ENCODE results near the gene PITX2. TPM values are rescaled to one million over a fixed set of nuclear protein-coding genes. Genes with fewer than 3 reads are reported as not detected.

PITX2 gene
- polyA plus RNA-seq, 1 donor (not counting 4 experiments of a cell fraction or from before 2014, with no cell fraction given), result not detected

- no peak overlapping the region for H3K9ac ChIP-seq (ENCODE audit: control insufficient read depth, extremely low read depth, insufficient read depth, low read length)
- peaks cover 91% of the 10 kb centered on the region for H3K27me3 ChIP-seq (ENCODE audit: control insufficient read depth, extremely low read depth, insufficient read depth, low read length)
- H3K4me2 ChIP-seq (ENCODE audit: control insufficient read depth, extremely low read depth, insufficient read depth, low read depth, low read length), result no peak overlapping the region
- H3K27ac ChIP-seq (ENCODE audit: control insufficient read depth, insufficient read depth, low read length), result no peak overlapping the region
- H3K4me3 ChIP-seq (ENCODE audit: control insufficient read depth in 2 of 3, extremely low read depth in 1 of 3, insufficient read depth in 2 of 3, low read depth in 1 of 3, low read length in 3 of 3), result no peak overlapping the region
- no peaks in the 10 kb centered on the region for H3K36me3 ChIP-seq (ENCODE audit: control insufficient read depth in 2 of 2, extremely low read depth in 1 of 2, insufficient read depth in 2 of 2, low read length in 2 of 2)
- H3K9me3 ChIP-seq (ENCODE audit: control insufficient read depth, low read depth, low read length), result peaks cover 2% of the 10 kb centered on the region
- H3K9me1 ChIP-seq (ENCODE audit: control insufficient read depth, extremely low read depth, insufficient read depth, low read length), result no peaks in the 10 kb centered on the region
- no peak for TF ChIP-seq EZH2 (IDR thresholded peaks at IDR 0.05; ENCODE audit: low read length)
- TF ChIP-seq CTCF (optimal IDR thresholded peaks at IDR 0.05 in 1 of 3, IDR thresholded peaks at IDR 0.05 in 1 of 3, conservative IDR thresholded peaks at IDR 0.05 in 1 of 3; ENCODE audit: extremely low read depth in 1 of 3, insufficient read depth in 2 of 3, low read length in 3 of 3), result no peak
- FAIRE-seq (no peak), DNase-seq (ENCODE audit: low read depth, low spot score) (no peak)
- dilution Hi-C loops (cut with MboI; ENCODE audit: extremely low pct_ligation_motif_present, low sequenced_read_pairs), result loop anchor here (25.0 kb wide), 1 partner anchor 329 kb away; no protein-coding TSS in a partner anchor
- H4K20me1 ChIP-seq (ENCODE audit: control insufficient read depth, extremely low read depth, insufficient read depth, low read length), result no peaks in the 10 kb centered on the region
- H2AFZ ChIP-seq (ENCODE audit: control insufficient read depth, low read length), result no peak overlapping the region
- no peaks in the 10 kb centered on the region for H3K79me2 ChIP-seq (ENCODE audit: control insufficient read depth, insufficient read depth, low read length)
- no peaks in the 10 kb centered on the region for H3K4me1 ChIP-seq (ENCODE audit: control insufficient read depth, extremely low read depth, insufficient read depth, low read length)
These were observed 10.8 kb upstream of the PITX2 start for GRCh38 chr4:110633358-110634341.

- FAIRE-seq, result no peak
- Histone ChIP-seq H3K4me1 (ENCODE audit: control insufficient read depth, extremely low read depth, insufficient read depth, low read length) (no peaks in the 10 kb centered on the region), H3K9me1 (ENCODE audit: control insufficient read depth, extremely low read depth, insufficient read depth, low read length) (no peaks in the 10 kb centered on the region), H4K20me1 (ENCODE audit: control insufficient read depth, extremely low read depth, insufficient read depth, low read length) (no peaks in the 10 kb centered on the region), H3K9me3 (ENCODE audit: control insufficient read depth, low read depth, low read length) (peaks cover 2% of the 10 kb centered on the region), H3K9ac (ENCODE audit: control insufficient read depth, extremely low read depth, insufficient read depth, low read length) (no peak overlapping the region), H2AFZ (ENCODE audit: control insufficient read depth, low read length) (no peak overlapping the region), H3K79me2 (ENCODE audit: control insufficient read depth, insufficient read depth, low read length) (no peaks in the 10 kb centered on the region), H3K4me3 (ENCODE audit: control insufficient read depth in 2 of 3, extremely low read depth in 1 of 3, insufficient read depth in 2 of 3, low read depth in 1 of 3, low read length in 3 of 3) (peak overlapping the region in 2 of 3 experiments; percentile 27 to 44), H3K4me2 (ENCODE audit: control insufficient read depth, extremely low read depth, insufficient read depth, low read depth, low read length) (peak overlapping the region; percentile 67), H3K27ac (ENCODE audit: control insufficient read depth, insufficient read depth, low read length) (no peak overlapping the region), H3K27me3 (ENCODE audit: control insufficient read depth, extremely low read depth, insufficient read depth, low read length) (peaks cover 92% of the 10 kb centered on the region), H3K36me3 (ENCODE audit: control insufficient read depth in 2 of 2, extremely low read depth in 1 of 2, insufficient read depth in 2 of 2, low read length in 2 of 2) (no peaks in the 10 kb centered on the region)
- TF ChIP-seq EZH2 (IDR thresholded peaks at IDR 0.05; ENCODE audit: low read length) (peak; percentile 81), CTCF (optimal IDR thresholded peaks at IDR 0.05 in 1 of 3, IDR thresholded peaks at IDR 0.05 in 1 of 3, conservative IDR thresholded peaks at IDR 0.05 in 1 of 3; ENCODE audit: extremely low read depth in 1 of 3, insufficient read depth in 2 of 3, low read length in 3 of 3) (no peak)
- no peak for DNase-seq (ENCODE audit: low read depth, low spot score)
- dilution Hi-C loops (cut with MboI; ENCODE audit: extremely low pct_ligation_motif_present, low sequenced_read_pairs), result loop anchor here (25.0 kb wide), 1 partner anchor 330 kb away; no protein-coding TSS in a partner anchor
These were observed 9.9 kb upstream of the PITX2 start for GRCh38 chr4:110632506-110633357.

Data from keratinocyte (primary cell).